Transverse colon (tissue), 4 donors: ENCODE measurements around the gene DTX4.

Source experiments
- CTCF ChIP-seq, 5 experiments: fragments of 200-600 bp in 3 of 5; fragments of 450-650 bp in 2 of 5; sonication (generic) in 3 of 5; IDR thresholded peaks; 1 replicate in 2 of 5; 2 replicates in 3 of 5; pipeline ENCODE4 v1.5.1; 2016 to 2017; ENCODE audit warnings: antibody characterized with exemption in 5 of 5, inconsistent platforms in 3 of 5, mild to moderate bottlenecking in 2 of 5, moderate library complexity in 1 of 5
- EP300 ChIP-seq: sonication (generic); formaldehyde crosslinking; IDR thresholded peaks from one replicate; pipeline ENCODE4 v1.6.1; 2017; ENCODE audit warnings: antibody characterized with exemption, low read depth
- POLR2A ChIP-seq: fragments of 450-650 bp; IDR thresholded peaks from one replicate; pipeline ENCODE4 v1.6.1; 2016; ENCODE audit warnings: antibody characterized with exemption, mild to moderate bottlenecking, moderate library complexity
- POLR2AphosphoS5 ChIP-seq, 3 donors: sonication (generic); formaldehyde crosslinking; IDR thresholded peaks; one replicate each; pipeline ENCODE4 v1.6.1; 2016; ENCODE audit warnings: antibody characterized with exemption in 3 of 3

GRCh38 chr11:59197991-59198390 is 26.1 kb downstream of the DTX4 start:
- TF ChIP-seq EP300 (no peak), CTCF (IDR thresholded peaks at IDR 0.05) (no peak), POLR2AphosphoS5 (IDR thresholded peaks at IDR 0.05) (no peak), POLR2A (no peak)
